DMS 273 (cell line): ENCODE measurements around the gene LRCOL1.

ENCODE experiments used
- DNase-seq: peaks from one replicate; lab custom pipeline; 2025; ENCODE audit not compliant: unreplicated experiment; lab: John Stamatoyannopoulos, UW

LRCOL1 gene

GRCh38 chr12:132554845-132555630 lies 55.3 kb downstream of the LRCOL1 start:
- peak; percentile 21 for DNase-seq
